Coronary artery (tissue), 2 donors: ENCODE results near the gene SLC14A1.

Source experiments
- DNase-seq: peaks from one replicate; pipeline ENCODE4 v3.0.0-alpha.2; 2017; ENCODE audit warnings: low spot score
- H3K27ac ChIP-seq, 2 donors: fragments of 200-600 bp; sonication (generic); one replicate each; pipeline ENCODE4 v1.5.1; 2016 to 2019
- H3K4me3 ChIP-seq: fragments of 200-600 bp; sonication (generic); 2 replicates; pipeline ENCODE4 v1.5.1; 2016; ENCODE audit warnings: mild to moderate bottlenecking, moderate library complexity
- TF ChIP-seq, protein P1 (sequence below): fragments of 200-600 bp; sonication (generic); IDR thresholded peaks from one replicate; pipeline ENCODE4 v1.5.1; 2019; ENCODE audit warnings: antibody characterized with exemption

The SLC14A1 gene

DNA sequence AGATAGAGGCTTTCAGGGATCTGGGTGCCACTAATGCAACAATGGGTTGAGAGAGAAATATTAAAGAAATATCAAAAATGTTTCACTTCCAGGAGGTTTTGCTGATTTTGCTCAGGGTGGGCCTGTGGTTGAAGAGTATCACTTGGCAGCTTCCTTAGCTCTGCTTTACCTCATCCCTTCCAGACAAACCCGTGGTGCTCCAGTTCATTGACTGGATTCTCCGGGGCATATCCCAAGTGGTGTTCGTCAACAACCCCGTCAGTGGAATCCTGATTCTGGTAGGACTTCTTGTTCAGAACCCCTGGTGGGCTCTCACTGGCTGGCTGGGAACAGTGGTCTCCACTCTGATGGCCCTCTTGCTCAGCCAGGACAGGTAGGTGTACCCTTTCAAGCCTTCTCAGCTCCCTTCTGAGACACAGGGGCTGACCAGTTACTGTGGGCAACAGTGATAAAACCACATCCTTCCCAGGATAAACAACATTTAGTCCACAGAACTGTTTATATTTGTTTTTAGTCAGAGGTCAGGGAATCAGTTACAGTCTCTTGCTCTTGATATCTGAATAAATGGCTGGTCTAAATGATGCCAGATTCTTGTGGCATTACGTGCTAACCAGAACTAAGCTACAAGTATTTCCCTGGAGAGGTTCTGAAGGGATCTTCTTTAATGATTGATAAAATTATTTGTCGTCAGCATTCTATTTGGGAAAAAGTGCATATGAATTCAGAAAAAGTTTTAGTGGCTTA is 7.0 kb downstream of the SLC14A1 start:
- DNase-seq: no peak
- Histone ChIP-seq H3K27ac (no peak overlapping the region), H3K4me3 (no peak overlapping the region)
- TF ChIP-seq, protein P1, sequence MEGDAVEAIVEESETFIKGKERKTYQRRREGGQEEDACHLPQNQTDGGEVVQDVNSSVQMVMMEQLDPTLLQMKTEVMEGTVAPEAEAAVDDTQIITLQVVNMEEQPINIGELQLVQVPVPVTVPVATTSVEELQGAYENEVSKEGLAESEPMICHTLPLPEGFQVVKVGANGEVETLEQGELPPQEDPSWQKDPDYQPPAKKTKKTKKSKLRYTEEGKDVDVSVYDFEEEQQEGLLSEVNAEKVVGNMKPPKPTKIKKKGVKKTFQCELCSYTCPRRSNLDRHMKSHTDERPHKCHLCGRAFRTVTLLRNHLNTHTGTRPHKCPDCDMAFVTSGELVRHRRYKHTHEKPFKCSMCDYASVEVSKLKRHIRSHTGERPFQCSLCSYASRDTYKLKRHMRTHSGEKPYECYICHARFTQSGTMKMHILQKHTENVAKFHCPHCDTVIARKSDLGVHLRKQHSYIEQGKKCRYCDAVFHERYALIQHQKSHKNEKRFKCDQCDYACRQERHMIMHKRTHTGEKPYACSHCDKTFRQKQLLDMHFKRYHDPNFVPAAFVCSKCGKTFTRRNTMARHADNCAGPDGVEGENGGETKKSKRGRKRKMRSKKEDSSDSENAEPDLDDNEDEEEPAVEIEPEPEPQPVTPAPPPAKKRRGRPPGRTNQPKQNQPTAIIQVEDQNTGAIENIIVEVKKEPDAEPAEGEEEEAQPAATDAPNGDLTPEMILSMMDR: no peak

DNA sequence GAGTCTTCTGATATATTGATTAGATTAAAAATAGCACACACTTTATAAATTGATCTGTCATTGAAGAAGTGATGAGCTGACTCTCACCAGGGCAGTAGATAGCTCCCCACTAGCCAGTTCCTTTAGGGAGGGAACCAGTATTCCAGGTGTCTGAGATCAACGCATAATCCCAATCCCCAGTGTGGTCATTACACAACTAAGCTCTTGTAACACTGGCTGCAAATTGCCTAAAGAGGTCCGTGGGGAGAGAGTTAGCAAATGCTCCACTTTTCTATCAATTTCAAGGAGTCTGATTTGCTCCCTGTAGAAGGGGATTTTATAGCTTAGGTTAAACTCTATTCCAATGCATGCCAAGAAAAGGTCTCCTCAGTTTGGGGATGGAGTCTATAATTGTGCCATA is 7.7 kb downstream of the SLC14A1 start:
- TF ChIP-seq, protein P1: no peak
- H3K27ac ChIP-seq: no peak overlapping the region
- no peak for DNase-seq
- no peak overlapping the region for H3K4me3 ChIP-seq

DNA sequence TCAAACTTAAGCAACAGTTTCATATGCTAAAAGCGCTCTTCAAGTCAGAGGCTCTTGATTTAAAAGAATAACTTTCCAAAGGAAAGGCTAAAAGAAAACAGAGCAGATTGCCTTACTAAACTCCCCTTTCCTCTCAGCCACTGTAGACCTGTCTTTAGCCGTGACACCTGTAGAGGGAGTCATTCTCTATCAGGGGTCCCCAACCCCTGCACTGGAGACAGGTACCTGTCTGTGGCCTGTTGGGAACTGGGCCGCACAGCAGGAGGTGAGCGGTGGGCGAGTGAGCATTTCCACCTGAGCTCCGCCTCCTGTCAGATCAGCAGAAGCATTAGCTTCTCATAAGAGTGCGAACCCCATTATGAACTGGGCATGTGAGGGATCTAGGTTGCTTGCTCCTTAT is 9.6 kb downstream of the SLC14A1 start:
- Histone ChIP-seq H3K4me3 (no peak overlapping the region), H3K27ac (no peak overlapping the region)
- no peak for DNase-seq
- TF ChIP-seq, protein P1: no peak

DNA sequence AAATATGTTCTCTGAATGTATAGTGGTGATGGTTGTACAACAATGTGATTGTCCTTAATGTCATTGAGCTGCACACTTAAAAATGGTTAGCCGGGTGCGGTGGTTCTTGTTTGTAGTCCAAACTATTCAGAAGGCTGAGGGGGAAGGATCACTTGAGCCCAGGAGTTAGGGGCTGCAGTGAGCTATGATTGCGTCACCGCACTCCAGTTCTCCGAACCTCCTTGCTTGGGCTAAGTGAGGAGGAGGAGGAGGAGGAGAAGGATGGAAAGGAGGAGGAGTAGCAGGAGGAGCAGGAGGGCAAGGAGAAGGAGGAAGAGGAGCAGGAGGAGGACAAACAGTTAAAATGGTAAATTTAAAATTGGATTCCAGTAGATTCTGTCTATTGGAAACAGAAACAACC is 10.5 kb downstream of the SLC14A1 start:
- H3K4me3 ChIP-seq: no peak overlapping the region
- no peak overlapping the region for H3K27ac ChIP-seq
- DNase-seq: no peak
- TF ChIP-seq, protein P1: no peak

DNA sequence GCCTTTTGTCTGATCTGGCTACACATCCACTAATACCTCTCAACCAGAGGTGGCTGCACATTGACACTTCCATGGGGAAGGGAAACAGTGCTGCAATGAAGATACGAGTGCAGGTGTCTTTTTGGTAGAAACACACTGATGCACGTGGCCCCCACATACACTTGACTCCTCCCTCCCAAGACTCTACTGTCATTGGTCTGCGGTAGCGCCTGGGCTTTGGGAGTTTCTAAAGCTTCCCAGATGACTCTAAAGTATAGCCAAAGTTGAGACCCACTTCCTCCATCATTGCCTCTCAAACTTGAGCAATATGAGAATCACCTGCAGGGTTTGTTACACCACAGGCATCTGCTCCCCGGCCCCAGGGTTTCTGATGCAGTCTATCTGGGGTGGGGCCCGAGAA is 11.0 kb downstream of the SLC14A1 start:
- no peak for DNase-seq
- TF ChIP-seq, protein P1: no peak
- H3K4me3 ChIP-seq: no peak overlapping the region
- H3K27ac ChIP-seq: no peak overlapping the region

DNA sequence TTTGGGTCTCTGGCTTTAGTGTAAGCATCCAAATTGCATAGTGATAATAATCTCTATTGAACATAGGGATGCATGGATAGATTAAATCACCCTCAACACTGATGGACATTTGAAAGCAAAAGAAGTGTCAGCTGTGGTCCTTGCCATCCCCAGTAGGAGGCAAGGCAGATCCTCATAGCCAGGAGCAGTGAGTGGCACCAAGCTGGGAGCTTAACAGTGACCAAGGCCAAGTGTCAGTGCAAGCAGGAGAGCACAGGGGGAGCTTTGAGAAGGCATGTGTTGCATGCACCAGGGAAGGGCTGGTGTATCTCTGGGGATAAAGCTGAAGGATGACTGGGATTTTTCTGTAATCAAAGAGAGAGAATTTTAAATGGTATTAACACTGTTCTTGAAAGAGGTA is 14.7 kb downstream of the SLC14A1 start:
- H3K27ac ChIP-seq: no peak overlapping the region
- TF ChIP-seq, protein P1: no peak
- no peak for DNase-seq
- H3K4me3 ChIP-seq: no peak overlapping the region

DNA sequence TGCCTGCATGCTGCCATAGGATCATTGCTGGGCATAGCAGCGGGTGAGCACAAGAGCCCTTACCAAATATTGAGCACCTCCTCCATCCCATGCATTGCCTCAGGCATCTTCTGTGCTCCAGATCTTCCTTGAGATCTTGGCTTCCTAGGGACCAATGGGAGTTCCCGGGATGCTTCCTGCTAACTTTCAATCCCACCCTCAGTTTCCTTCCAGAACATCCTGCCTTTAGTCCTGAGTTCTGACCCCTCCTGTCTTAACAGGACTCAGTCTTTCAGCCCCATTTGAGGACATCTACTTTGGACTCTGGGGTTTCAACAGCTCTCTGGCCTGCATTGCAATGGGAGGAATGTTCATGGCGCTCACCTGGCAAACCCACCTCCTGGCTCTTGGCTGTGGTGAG is 15.3 kb downstream of the SLC14A1 start:
- TF ChIP-seq, protein P1: no peak
- H3K4me3 ChIP-seq: no peak overlapping the region
- no peak overlapping the region for H3K27ac ChIP-seq
- DNase-seq: no peak
